GM06990 (cell line): ENCODE data around the gene RNLS.

Experiments used
- DNase-seq: peaks from one replicate; pipeline ENCODE4 v3.0.0-alpha.2; 2011; ENCODE audit not compliant: insufficient read length; ENCODE audit errors: extremely low read depth
- H3K27me3 ChIP-seq: replicated peaks from 2 replicates; pipeline ENCODE4 v1.6.0; 2011; ENCODE audit warnings: low read length; ENCODE audit not compliant: control insufficient read depth, insufficient read depth
- H3K36me3 ChIP-seq: 2 replicates; pipeline ENCODE4 v1.5.1; 2011; ENCODE audit warnings: low read length; ENCODE audit not compliant: control insufficient read depth, insufficient read depth
- H3K4me3 ChIP-seq: replicated peaks from 2 replicates; pipeline ENCODE4 v1.5.1; 2011; ENCODE audit warnings: low read depth, mild to moderate bottlenecking, control low read depth, low read length
- TF ChIP-seq, protein P1 (sequence below): IDR thresholded peaks from 2 replicates; pipeline ENCODE4 v1.5.1; 2011; ENCODE audit warnings: low read length, control low read depth, mild to moderate bottlenecking, inconsistent platforms; ENCODE audit not compliant: insufficient read depth, poor library complexity, severe bottlenecking

The RNLS gene

DNA sequence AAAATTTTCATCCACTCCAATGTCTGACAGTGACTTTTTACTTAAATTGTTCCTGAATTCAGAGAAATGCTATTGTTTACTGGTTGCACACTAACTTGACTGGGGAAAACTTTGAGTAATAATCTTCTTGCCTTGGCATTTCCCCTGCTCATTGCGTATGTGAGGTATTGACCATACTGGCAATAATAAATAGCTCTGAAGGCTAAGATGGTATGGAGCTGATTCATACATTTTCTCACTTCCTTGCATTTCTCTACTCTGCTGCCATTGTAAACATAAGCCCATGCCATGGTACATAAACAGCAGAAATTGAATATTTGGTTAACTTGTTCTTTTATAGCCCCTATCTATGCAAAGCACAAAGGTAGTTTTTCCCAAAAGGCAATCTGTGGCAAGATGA lies 290.0 kb downstream of the RNLS start:
- no peak for DNase-seq
- Histone ChIP-seq H3K36me3 (no peaks in the 10 kb centered on the region), H3K4me3 (no peak overlapping the region), H3K27me3 (no peaks in the 10 kb centered on the region)
- TF ChIP-seq, protein P1, sequence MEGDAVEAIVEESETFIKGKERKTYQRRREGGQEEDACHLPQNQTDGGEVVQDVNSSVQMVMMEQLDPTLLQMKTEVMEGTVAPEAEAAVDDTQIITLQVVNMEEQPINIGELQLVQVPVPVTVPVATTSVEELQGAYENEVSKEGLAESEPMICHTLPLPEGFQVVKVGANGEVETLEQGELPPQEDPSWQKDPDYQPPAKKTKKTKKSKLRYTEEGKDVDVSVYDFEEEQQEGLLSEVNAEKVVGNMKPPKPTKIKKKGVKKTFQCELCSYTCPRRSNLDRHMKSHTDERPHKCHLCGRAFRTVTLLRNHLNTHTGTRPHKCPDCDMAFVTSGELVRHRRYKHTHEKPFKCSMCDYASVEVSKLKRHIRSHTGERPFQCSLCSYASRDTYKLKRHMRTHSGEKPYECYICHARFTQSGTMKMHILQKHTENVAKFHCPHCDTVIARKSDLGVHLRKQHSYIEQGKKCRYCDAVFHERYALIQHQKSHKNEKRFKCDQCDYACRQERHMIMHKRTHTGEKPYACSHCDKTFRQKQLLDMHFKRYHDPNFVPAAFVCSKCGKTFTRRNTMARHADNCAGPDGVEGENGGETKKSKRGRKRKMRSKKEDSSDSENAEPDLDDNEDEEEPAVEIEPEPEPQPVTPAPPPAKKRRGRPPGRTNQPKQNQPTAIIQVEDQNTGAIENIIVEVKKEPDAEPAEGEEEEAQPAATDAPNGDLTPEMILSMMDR = no peak

DNA sequence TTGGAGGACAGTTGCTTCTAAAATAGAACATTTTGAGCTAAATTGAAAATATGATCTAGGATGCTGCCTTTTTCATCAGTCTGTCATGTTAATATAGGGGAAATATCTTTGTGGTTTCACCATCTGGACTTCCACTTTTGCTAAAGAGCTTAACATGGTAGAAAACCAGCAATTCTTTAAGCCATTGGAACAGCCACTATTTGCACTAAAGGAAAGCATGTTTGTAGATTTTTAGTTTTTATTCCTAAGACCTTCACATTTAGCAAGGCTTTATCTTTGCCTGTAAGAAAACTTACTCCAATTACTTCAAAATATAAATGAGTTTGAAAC lies 291.0 kb downstream of the RNLS start:
- no peaks in the 10 kb centered on the region for H3K27me3 ChIP-seq
- TF ChIP-seq, protein P1 = no peak
- no peaks in the 10 kb centered on the region for H3K36me3 ChIP-seq
- H3K4me3 ChIP-seq = no peak overlapping the region
- DNase-seq = no peak

DNA sequence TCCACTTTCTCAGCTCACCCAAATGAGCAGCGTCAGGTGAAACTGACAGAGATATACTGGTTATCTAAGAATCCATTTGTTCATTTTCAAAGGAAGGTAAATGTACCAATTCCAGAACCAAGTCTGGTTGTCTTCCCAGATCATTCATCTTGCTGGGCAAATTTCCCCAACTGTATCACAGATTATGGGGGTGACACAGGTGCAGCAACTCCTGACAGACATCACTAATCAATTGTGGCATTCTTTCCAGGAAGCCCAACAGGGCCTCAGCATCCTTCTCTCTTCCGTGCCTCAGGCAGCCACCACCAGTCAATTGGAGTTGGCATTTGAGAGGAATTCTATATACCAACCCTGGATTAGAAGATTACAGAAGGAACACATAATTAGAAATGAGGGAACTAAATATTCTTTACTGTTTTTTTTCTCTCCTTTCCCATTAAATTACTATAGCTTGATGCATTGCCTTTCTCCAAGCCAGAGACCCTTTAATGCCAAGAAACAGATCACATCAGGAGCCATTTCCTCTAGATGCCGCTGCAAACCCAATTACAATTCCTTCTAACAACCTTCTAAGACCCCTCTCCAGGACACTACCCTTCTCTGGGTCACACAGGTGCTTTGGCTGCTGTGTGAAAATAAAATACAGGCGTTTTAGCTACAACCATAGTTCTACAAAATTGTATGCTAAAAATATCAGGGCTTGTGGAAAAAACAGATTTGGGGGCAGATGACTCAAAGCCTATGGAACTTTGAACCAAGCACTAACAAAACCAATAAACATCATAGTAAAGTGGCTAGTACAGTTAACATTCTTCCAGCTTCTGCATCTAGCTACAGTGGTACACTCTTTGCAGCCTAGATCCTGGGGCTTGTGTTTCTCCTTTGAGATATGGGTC lies 291.6 kb downstream of the RNLS start:
- H3K27me3 ChIP-seq = no peaks in the 10 kb centered on the region
- no peaks in the 10 kb centered on the region for H3K36me3 ChIP-seq
- no peak for DNase-seq
- no peak overlapping the region for H3K4me3 ChIP-seq
- TF ChIP-seq, protein P1 = no peak

DNA sequence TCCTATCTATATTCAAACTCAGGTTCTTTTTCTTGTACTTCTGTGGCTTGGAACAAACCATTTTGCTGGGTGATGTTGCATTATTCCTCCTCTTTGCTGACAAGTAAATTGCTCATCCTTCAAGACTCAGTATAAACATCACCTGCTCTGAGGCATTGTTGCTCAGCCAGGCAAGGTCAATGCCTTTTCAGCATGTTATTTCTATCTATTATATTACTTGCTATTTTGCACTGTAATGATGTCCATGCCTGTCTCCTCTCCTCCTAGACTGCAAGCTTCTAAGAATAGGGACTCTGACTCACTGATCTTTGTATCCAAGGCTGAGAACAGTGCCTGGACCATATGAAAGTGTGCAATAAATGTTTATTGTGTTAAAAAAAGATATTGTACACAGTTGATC lies 293.8 kb downstream of the RNLS start:
- no peak for DNase-seq
- H3K36me3 ChIP-seq = no peaks in the 10 kb centered on the region
- TF ChIP-seq, protein P1 = no peak
- no peak overlapping the region for H3K4me3 ChIP-seq
- H3K27me3 ChIP-seq = no peaks in the 10 kb centered on the region

DNA sequence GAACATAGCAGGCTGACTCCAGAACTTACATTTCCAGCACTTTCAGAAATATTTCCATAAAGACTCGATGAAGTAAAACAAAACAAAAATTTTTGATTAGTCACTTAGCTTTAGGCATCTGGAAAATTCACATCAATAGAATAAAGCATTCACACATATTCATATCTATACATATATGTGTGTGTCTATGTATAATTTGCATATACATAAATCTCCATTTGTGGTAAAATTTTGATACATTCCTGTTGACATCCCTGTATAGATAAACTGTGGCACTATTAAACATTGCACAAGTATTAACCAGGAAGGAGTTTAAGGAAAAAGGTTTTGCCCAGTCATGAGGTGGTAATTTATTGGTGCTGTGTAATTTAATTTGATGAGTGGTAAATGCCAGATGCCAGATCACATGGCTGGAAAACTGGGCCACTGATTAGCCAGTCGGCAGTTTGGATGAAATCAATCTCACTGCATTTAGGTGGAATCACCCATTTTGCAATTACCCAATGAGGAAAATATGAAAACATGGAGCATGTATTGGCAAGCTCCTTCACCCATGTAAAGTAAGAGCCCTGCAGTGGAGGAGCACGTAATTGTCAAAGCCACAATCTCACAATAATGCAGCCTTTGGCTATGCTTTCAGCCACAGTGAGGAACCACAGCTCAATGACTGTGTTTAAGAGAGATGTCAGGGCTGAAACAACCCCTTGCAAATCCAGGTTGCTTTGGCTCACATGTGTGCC lies 294.6 kb downstream of the RNLS start:
- no peak for DNase-seq
- H3K4me3 ChIP-seq = no peak overlapping the region
- TF ChIP-seq, protein P1 = no peak
- H3K27me3 ChIP-seq = no peaks in the 10 kb centered on the region
- no peaks in the 10 kb centered on the region for H3K36me3 ChIP-seq
